ENCODE measurements around the gene ZNF555.

DNA sequence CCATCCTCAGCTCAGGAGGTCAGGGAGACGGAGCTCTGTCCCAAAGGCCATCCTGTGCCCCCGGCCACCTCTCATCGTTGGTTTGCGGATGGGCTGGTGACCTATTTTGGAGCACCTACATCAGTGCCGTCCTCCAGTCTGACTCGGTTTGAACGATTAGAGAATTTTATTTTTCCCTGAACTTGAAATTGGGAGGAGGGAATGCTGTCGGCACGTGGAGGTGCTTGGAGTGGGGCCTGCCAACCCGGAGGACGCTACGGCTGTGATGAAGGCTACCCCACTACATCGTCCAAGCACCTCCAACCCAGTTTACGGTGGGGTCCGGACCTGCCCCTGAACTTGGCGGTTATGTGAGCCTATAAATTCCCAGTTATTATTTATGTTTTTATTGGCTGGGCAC is 24.6 kb upstream of the ZNF555 start:
- TF ChIP-seq POLR2AphosphoS5 (IDR thresholded peaks at IDR 0.05; ENCODE audit: low read depth, low read length): no peak
- TF ChIP-seq FOXP2 (optimal IDR thresholded peaks at IDR 0.05; ENCODE audit: borderline replicate concordance, extremely low read depth, extremely low read length, insufficient read depth): no peak
- no peak for TF ChIP-seq TAF1 (IDR thresholded peaks at IDR 0.05; ENCODE audit: borderline replicate concordance, insufficient read depth, low read length)
- TF ChIP-seq, protein P1, sequence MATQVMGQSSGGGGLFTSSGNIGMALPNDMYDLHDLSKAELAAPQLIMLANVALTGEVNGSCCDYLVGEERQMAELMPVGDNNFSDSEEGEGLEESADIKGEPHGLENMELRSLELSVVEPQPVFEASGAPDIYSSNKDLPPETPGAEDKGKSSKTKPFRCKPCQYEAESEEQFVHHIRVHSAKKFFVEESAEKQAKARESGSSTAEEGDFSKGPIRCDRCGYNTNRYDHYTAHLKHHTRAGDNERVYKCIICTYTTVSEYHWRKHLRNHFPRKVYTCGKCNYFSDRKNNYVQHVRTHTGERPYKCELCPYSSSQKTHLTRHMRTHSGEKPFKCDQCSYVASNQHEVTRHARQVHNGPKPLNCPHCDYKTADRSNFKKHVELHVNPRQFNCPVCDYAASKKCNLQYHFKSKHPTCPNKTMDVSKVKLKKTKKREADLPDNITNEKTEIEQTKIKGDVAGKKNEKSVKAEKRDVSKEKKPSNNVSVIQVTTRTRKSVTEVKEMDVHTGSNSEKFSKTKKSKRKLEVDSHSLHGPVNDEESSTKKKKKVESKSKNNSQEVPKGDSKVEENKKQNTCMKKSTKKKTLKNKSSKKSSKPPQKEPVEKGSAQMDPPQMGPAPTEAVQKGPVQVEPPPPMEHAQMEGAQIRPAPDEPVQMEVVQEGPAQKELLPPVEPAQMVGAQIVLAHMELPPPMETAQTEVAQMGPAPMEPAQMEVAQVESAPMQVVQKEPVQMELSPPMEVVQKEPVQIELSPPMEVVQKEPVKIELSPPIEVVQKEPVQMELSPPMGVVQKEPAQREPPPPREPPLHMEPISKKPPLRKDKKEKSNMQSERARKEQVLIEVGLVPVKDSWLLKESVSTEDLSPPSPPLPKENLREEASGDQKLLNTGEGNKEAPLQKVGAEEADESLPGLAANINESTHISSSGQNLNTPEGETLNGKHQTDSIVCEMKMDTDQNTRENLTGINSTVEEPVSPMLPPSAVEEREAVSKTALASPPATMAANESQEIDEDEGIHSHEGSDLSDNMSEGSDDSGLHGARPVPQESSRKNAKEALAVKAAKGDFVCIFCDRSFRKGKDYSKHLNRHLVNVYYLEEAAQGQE (IDR thresholded peaks at IDR 0.05; ENCODE audit: insufficient read depth in 1 of 2, low read depth in 2 of 2, low read length in 2 of 2): no peak
- TF ChIP-seq SIN3A (IDR thresholded peaks at IDR 0.05; ENCODE audit: borderline replicate concordance, insufficient read depth, low read length): no peak
